GM19438 (cell line): Measurements from ENCODE around the gene CD3D.

ENCODE experiments used
- ATAC-seq: cut with Tn5 transposase; IDR thresholded peaks from one replicate; pipeline ENCODE4 v1.9.1; 2021; ENCODE audit warnings: low read depth; ENCODE audit not compliant: unreplicated experiment

The CD3D gene

DNA sequence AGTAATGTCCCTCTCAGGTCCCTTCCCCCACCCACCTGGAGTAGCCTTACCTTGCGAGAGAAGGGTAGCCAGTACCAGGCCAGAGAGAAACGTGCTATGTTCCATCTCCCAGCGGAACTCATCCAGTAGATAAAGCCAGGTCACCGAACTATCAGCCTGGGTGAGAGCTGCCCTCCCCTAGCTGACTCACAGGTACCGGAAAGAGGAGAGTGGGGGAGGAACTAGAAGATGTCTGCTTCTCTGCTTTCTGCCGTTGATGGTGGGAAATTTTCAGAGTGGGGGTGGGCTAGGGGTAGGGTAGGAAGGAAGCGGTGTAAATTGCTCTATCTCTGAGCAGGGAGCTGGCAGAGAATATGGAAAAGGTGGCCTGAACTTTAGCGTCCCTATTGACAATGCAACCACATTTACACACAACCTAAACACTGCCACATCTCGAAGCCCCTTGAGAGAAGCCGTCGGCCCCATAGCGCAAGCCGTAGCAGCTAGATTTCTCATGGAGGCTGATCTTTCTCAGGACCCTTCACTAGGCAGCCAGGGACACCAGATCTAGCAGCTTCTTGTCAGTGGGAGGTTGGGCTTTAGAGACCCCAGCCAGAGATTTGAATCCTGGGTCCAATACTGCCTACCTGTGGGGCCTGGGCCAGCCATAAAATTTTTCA is at the start of gene CD3D:
CD3D (minus strand) TSS at position 203 of the 659 bp plus-strand sequence; CDS start at position 105, 98 bp downstream.
- ATAC-seq: no peak

DNA sequence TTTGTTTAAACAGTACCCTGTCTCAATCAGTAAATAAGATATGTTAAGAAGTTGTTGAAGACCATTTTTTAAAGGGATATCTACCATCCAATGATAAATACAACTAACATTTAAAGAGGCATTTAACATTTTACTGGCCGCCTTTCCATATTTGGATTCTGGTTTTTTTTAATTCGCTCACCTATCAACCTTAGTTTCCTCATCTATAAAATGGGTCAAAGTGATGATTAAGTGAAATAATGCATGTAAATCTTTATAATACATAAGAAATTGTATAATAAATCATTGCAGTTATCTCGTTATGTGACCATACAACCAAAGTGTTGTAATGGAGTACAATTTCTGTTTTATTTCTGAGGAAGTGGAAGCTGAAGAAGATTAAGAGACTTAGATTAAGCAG is 41.2 kb upstream of the CD3D start:
- ATAC-seq: no peak

DNA sequence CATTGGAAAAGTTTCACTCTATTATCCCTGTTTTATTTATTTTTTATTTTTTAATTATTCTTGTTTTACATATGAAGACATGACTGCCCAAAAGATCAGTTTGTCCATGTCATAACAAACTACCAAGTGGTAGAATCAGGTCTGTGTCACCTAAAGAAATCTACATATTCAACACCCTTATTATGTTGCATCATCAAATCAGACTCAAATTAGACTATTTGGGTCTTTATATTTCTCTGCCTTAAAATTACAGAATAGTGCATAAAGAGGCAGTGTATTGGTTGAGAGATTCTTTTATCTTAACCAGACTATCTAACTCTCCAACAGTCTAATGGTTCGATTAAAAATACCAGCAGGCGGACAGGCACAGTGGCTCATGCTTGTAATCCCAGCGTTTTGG is 40.4 kb upstream of the CD3D start:
- no peak for ATAC-seq

DNA sequence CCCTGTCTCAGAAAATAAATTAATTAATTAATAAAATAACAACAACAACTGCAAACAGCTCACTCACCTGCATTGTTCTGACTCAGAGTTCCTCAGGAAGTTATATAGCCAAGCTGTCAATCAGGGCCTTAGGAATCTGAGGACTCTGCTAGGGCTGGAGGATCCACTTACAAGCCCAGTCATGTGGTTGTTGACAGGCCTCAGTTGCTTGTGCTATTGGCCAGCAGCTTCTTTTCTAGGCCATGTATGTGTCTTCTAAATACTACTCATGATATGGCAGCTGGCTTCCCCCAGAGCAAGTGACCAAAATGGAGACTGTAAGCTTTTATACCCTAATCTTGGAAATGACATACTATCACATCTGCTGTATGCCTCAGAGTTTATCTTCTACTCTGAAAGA is 38.1 kb upstream of the CD3D start:
- no peak for ATAC-seq

DNA sequence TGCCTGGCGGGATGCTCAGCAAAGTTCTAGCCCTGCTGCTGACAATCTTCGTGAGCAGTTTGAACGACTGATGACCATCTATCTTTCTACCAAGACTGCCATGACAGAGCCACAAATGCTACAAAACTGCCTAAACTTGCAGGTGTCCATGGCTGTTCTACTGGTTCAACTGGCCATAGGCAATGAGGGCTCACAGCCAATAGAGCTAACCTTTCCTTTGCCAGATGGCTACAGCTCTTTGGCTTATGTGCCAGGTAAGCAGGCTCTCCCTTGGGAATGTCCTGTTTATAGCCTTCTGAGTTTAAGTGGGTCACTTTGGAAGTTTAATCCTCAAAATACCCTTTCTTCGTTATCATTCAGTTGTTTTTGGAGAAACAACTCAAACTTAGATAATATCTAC is 37.0 kb upstream of the CD3D start:
- no peak for ATAC-seq

DNA sequence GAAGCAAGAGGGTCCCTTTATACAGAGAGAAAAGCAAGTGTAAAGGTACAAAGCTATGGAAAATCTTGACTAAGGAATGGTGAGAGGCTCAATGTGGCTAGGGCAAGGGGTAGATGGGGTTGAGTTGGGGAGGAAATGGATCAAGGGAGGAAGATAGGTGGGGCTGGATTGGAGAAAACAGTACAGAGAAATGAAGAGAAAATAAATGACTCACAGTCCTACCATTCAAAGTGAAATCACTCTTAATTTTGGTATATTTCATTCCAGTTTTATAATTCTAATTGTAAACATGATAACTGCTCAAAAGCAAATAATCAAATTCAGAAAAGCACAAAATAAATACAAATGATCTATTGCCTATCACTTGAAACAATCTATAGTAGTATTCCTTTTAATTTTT is 33.5 kb upstream of the CD3D start:
- ATAC-seq: no peak

DNA sequence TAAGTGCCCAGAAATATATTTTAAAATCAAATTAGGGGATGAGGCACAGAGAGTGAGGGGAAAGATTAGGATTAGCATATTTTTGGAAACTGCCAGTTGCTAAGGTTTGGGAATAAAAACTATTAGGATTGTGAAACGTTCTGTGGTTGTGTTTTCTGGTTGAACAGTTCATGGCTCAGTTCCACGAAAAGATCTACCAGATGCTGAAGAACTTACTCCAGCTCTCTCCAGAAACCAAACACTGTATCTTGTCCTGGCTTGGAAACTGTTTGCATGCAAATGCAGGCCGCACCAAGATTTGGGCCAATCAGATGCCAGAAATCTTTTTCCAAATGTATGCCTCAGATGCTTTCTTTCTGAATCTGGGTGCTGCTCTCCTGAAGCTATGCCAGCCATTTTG is 32.2 kb upstream of the CD3D start:
- ATAC-seq: no peak

DNA sequence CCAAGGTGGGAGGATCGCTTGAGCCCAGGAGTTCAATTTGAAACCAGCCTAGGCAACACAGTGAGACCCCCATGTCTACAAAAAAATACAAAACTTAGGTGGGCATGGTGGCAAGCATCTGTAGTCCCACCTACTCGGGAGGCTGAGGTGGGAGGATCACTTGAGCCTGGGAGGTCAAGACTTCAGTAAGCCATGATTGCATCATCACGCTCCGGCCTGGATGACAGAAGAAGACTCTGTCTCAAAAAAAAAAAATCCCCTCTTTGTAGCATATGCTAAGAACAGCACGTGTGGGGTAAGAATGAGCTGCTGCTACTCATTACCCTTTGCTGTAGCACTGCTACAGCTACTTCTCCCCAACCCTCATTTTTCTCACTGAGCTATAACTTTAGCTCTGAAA is 31.4 kb upstream of the CD3D start:
- ATAC-seq: no peak

DNA sequence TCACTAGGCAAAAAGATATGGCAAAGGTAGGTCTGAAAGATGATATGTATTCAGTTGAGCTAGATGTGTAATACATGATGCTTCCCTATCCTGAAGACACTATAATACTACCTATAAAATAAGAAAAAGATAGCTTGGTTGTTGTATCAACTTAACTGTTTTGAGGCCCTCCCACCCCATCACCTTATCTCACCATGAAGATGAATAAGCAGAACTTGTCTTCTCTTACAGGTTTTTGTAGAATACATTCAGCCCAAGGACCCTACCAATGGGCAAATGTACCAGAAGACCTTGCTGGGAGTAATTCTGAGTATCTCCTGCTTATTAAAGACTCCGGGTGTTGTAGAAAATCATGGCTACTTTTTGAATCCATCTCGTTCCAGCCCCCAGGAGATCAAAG is 30.8 kb upstream of the CD3D start:
- ATAC-seq: no peak

DNA sequence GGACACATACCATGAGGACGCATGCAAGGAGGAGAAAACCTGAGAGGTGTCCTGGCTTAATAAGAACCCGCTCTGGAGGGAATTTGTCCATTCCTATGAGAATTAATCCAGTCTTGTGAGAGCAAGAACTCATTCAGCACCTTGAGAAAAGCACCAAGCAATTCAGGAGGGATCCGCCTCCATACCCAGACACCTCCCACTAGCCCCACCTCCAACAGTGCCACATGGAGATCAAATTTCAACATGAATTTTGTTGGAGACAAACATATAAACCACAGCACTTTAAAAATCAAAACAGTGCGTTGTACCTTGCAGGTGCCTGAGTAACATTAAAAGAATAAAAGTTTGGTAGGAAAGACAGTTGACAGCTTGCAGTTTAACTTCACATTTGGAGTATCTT is 28.3 kb upstream of the CD3D start:
- ATAC-seq: no peak

DNA sequence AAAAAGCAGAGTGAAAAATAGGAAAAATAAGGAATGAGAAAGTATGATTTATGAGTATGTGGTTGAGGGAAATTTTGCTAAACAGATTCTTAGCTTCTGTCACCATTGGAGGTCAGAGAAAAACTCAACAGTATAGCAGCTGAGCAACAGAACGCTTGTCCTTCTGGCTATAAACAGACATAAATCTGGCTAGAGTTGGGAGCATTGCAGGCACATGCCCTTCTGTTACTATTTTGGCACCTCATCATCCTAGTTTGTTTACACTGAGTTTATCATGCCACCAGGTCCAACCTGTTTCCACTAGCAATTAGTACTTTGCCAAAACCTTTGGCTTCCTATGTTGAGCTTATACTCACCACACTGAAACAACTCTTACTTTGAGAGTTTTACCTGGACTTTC is 23.8 kb upstream of the CD3D start:
- no peak for ATAC-seq

DNA sequence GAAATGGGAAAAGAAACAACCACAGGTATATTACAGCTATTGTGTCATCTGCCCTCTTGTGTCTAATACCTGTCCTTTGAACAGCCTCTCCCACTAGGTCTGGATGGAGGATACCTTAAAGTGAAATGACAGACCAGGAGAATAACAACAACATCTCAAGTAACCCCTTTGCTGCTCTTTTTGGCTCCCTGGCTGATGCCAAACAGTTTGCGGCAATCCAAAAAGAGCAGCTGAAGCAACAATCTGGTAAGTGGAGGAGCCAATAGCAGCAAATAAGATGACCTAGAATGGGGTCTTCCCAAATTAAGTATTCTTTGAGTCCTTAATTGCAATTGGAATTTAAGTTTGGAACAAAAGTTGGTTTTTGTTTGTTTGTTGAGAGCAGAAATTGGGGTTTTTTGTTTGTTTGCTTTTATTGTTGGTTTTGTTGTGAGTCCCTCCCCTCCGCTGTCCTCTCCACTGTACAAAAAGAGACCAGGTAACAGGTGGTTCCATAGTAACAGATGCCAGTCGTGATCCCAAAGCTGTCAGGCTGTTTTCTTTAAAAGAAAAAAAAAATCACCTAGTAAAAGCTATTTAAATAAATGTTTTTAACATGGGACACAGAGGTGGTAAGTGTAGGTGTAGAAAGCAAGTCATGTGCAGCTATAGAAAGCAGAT is 22.6 kb upstream of the CD3D start:
- ATAC-seq: no peak

DNA sequence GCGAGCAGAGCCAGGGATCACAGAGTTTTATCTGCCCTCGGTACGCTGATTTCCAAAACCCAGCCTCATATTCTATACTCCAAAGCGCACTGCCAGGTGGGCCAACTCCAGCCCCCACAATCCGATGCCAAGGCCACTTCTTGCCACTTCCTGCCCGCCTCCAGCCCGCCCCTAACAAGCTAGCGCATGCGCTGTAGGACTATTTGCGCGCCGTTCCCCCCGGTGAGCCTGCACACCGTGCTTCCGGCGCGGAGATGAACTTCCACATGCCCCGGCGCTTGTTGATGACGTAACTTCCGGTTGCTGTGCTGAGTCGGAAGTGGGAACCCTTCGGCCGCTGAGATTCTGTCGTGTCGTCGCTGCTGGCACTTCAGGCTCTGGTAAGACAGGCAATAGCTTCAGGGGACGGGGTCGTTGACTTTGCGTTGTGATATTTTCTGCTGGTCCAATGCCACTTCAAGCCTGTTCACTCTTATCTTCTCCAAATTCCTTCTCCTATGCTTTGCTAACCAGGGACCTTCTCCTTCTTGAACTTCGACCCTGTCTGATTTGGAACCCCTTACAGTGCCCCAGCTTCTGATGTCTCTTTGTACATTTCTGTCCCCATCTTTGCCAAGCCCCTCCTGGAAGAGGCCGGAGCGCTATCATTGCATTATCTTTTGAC is 16.9 kb upstream of the CD3D start, which contains the start of gene UBE4A:
UBE4A (plus strand) TSS at position 306 of the 664 bp plus-strand sequence. CDS start 5,481 bp downstream, outside the sequence.
- ATAC-seq: peak; percentile 93

DNA sequence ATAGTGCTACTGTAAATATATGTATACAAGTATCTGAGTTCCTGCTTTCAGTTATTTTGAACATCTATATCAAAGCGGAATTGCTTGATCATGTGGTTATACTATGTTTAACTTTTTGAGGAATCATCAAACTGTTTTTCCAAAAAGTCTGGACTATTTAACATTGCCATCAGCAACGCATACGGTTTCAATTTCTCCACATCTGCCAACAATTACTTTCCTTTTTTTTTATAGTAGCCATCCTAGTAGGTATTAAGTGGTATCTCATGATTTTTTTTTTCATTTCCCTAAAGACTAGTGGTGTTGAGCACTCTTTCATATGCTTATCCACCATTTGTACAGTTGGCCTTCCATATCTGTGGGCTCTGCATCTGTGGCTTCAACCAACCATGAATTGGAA is 15.6 kb upstream of the CD3D start:
- ATAC-seq: no peak

DNA sequence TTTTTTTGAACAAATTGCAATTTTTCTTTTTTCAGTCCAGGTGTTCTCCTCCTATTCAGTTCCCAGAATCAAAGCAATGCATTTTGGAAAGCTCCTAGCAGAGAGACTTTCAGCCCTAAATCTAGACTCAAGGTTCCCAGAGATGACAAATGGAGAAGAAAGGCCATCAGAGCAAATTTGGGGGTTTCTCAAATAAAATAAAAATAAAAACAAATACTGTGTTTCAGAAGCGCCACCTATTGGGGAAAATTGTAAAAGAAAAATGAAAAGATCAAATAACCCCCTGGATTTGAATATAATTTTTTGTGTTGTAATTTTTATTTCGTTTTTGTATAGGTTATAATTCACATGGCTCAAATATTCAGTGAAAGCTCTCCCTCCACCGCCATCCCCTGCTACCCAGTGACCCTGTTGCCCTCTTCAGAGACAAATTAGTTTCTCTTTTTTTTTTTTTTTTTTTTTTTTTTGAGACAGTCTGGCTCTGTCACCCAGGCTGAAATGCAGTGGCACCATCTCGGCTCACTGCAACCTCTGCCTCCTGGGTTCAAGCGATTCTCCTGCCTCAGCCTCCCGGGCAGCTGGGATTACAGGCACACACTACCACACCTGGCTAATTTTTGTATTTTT is 10.7 kb upstream of the CD3D start:
- no peak for ATAC-seq

DNA sequence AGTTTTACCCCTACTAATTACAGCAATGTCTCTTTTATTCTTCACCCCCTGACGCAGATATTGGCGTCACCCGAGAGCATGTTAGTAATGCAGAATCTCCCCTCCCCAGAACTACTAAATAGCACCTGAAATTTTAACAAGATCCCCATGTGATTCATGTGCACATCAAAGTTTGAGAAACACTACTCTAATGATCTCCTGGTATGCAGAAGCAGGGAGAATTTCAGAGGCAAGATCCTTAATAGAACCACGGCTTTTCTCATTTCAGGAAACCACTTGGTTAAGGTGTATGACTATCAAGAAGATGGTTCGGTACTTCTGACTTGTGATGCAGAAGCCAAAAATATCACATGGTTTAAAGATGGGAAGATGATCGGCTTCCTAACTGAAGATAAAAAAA is 7.0 kb upstream of the CD3D start:
- ATAC-seq: no peak

DNA sequence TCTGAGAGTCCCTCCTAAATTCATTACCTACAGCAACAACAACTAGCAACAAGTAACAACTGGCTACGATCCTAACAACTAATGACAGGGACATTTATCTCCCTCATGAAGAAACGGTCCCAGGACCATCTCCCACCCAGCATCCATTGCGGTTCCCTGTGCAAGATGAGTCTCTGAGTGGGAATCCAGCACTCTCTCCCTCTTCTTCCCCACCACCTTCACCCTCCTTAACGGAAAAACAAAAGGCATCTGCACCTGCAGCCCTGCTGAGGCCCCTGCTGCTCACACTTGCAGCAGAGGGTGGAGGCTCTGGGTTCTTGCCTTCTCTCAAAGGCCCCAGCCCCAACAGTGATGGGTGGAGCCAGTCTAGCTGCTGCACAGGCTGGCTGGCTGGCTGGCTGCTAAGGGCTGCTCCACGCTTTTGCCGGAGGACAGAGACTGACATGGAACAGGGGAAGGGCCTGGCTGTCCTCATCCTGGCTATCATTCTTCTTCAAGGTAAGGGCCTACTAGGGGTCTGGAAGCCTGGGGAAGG is 1.5 kb upstream of the CD3D start, which contains the start of gene CD3G:
CD3G (plus strand) TSS at position 364 of the 535 bp plus-strand sequence; CDS start at position 444, 80 bp downstream.
- no peak for ATAC-seq

DNA sequence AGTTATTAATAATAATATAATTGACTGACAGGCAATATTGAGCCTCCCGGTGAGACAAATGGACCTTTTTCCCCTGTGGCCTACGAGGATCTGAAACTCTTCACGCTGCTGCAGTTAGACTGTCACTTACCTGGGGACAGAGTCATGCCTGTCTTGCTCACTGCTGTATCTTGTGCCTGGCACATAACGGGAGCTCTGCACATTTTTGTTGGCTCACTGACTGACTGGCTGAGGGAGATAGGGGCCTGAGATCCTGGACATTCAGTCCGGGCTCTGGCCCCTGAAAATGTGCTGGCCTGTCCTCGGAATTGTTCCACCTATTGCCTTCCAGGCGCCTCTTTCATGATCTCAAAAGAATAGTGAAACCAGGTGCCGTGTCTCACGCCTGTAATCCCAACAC is 743 bp upstream of the CD3D start:
- no peak for ATAC-seq

DNA sequence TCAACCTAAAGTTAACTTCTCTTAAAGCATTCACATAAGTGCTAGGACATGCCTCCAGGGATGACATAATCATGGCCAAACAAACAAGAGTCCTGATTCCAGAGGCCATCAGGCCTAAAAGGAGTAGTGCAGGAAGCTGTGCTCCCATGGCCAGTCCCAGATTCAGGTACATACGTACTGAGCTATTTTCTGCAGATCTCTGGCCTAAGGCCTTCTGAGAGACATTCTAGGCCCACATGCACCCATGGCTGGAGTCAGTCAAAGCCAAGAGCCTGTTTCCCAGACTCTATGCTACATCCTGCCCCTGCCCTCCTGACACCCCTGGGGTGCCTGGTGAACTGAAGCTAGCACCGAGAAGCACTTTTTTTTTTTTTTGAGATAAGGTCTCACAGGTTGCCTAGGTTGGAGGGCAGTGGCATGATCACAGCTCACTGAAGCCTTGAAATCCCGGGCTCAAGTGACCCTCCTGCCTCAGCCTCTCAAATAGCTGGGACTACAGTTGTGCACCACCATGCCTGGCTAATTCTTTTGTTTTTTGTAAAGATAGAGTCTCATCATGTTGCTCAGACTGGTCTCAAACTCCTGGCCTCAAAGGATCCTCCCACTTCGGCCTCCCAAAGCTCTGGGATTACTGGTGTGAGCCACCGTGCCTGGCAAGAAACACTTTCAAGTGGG is 553 bp downstream of the CD3D start:
- ATAC-seq: no peak

DNA sequence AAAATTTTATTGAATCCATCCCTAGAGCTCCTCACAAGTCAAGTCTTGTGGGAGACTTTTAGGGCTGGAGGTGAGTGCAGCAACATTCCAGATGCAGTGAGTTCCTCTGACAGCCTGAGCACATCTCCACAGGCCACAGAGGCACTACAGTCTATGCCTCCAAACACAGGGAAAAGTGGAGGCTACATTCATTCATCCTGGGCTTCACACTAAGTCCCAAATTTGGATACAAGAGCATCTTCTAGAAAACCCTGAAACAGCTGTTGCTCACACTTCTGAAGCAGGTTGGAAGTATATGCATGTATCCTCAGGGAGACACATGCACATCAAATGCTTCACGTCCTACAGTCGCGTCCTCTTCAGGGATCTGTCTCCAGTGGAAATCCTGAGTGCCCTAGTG is 1.2 kb downstream of the CD3D start:
- ATAC-seq: no peak

DNA sequence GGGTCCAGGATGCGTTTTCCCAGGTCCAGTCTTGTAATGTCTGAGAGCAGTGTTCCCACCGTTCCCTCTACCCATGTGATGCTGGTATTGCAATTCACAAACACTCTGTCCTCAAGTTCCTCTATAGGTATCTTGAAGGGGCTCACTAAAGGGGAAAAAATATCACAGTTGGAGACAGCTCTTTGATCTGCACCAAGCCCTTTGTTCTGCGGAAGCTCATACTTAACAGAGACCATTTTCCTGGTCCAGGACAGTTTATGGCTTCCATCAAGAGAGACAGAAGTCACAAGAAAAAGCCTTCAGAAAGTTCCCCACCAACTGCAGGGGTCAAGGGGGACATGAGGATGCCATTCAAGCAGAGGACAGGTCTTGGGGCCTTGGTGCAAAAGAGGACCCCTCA is 2.1 kb downstream of the CD3D start:
- no peak for ATAC-seq
